Right hindlimb (tissue), 1 donor: Measurements from ENCODE around the gene FBLN2.

Source experiments
- DNase-seq: peaks from one replicate; pipeline ENCODE4 v3.0.0-alpha.2; 2018

Gene FBLN2

GRCh38 chr3:13652728-13653127, 103.8 kb downstream of the FBLN2 start:
- DNase-seq: no peak

GRCh38 chr3:13653631-13654279, 104.8 kb downstream of the FBLN2 start:
- no peak for DNase-seq

- no peak for DNase-seq
Measured at GRCh38 chr3:13654330-13655060, 105.6 kb downstream of the FBLN2 start.

- DNase-seq: peak; percentile 71
Measured at GRCh38 chr3:13655061-13655913, 106.4 kb downstream of the FBLN2 start.

DNA sequence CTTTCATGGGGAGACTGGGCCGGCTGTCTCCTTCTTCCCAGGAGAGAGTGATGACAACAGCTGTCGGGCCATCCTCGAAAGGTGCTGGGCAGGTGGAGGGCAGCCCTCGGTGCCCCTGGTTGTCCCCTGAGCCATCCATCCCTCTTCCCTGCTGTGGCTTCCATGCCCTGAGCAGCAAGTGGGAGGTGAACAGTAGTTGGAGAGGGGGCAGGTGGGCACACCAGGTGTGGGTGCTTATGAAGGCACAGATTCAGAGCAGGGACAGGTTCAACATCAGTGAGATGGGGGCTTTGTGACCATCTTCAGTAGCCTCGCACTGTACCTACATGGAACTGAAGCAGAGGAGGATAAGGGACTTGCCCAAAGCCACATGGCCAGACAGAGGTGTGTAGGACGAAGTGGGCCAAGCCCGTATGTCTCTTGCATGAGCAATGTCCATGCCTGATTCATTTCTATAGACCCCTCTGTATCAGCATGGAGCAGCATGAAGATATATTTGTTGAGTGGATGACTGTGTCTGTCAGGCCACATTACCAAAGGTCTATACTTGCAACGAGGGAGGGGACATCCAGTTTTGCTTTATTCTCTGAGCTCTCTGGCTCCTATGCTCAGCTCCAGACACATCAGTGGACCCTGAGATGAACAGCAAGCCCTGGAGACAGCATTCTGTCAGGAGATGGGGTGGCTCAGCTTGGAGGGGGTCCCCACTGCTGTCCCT, 107.8 kb downstream of the FBLN2 start:
- DNase-seq: no peak

GRCh38 chr3:13657660-13658435, 108.9 kb downstream of the FBLN2 start:
- DNase-seq: peak; percentile 42

GRCh38 chr3:13658681-13659080, 109.8 kb downstream of the FBLN2 start:
- DNase-seq: no peak

DNA sequence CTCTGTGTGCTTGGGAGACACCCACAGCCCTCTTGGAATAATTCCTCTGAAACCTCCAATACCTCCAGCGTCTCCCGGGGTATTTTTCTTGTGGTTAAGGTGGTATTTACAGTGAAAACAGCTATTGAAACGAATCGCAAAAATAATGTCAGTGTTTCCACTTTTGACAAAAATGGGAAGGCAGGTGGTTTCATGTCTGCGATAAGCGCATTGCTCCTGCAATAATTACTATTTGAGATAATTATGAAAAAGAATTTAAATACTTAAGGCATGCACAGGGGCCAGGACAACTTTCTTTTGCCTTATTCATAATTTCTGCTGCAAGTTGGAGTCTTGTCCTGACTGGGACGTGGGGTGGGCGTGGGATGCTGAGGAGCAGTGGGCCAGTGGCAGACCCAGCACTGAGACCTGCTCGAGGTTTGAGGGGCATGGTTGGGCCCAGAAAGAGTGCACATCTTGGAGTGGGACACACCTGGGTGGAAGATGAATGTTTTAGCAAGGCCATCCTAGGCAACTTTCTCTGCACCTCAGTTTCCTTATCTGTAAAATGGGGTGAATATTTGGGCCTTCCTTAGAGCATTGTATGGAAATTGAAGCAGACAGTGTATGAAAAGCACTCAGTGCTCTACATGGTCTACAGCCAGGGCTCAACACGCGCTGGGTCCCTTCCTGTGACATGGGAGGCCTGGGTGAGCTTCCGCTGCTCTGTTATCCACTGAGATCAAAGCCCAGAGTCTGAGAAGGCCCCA, 110.5 kb downstream of the FBLN2 start:
- no peak for DNase-seq

- no peak for DNase-seq
Measured at GRCh38 chr3:13660042-13660874, 111.3 kb downstream of the FBLN2 start.

GRCh38 chr3:13661121-13661520, 112.2 kb downstream of the FBLN2 start:
- no peak for DNase-seq

DNA sequence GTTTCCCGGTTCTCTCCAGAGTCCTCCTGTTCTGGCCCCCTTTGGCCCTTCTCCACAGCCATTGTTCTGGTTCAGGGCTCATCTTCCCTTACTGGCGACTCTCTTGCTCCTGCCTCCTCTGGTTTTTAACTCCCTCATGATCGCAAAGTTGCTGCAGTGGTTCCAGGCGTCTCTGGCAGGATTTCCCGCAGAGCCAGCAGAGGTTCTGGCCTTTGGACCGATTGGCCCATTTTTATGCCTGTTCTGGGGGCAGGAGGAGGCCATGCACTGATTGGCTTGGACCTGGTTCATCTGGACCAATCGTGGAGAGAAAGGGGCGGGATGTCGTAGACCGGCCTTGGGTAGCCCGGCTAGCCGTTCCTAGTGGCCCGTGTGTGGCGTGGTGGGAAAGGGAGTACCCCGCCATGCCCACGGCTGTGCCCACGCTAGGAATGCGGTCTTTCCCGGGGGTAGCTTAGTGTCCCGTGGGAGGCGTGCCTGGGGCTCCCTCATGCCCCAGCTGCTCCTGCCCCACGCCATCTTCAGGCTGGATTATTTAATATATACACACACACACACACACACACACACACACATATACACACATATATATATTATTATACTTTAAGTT, 113.4 kb downstream of the FBLN2 start:
- DNase-seq: no peak

GRCh38 chr3:13663781-13664535, 115.0 kb downstream of the FBLN2 start:
- no peak for DNase-seq

- DNase-seq: no peak
Measured at GRCh38 chr3:13665582-13666226, 116.8 kb downstream of the FBLN2 start.

DNA sequence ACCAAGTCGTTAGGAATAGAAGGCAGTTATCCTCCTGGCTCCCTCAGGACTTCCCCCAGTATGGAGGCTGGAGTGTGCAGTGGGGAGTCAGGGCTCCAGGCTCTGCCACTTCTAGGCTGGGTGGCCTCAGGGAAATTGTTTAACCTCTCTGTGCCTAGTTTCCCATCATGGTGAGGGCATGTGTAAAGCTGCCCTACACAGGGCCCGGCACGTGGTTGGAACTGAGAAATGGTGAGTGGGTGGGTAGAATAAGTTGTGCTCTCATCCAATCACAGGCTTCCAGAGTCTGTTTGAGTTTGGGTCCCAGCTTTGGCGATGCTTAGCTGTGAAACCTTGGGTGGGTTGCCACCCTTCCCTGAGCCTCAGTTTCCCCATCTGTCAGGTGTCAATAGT, 117.3 kb downstream of the FBLN2 start:
- DNase-seq: no peak

DNA sequence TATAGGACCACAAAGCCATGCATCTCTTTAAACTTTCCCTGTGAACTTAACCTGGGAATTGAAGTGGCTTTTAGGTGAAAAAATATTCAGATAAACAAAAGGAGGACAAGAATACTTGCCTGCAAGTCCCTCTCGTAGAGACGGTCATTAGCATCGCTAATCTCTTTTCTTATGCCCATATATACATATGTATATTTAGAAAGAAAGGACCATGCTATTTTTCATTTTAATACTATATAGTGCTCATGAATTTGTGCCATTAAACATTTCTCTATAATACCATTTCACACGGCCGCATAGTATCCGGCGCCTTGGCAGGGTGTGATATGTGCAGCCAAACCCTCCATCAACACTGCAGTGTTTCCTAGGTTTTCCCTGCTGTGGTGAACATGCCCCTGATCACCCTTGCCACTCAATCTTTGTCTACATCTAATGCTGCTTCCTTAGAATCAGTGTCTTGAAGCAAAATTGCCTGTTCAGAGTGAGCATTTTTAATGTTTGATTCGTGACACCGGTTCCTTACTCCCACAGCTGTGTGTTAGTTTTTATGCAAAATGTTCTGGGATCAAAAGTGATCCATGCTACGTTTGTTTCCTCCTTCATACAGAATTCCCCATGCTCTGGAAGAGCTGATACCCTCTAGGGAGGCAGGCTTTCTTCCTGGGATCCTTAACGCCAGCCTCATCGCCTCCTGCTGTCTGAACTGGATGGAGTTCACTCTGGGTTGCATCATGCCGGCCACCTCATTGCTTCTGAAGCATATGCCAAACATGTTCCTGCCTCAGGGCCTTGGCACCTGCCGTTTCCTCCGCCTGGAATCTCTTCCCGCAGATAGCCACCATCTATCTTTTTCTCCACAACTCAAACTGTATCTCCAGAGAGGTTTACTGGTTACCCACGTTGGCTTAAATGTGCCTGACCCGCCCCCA, 118.1 kb downstream of the FBLN2 start:
- no peak for DNase-seq

GRCh38 chr3:13668136-13668535, 119.2 kb downstream of the FBLN2 start:
- no peak for DNase-seq

GRCh38 chr3:13669457-13669856, 120.5 kb downstream of the FBLN2 start:
- no peak for DNase-seq

- no peak for DNase-seq
Measured at GRCh38 chr3:13670292-13670691, 121.4 kb downstream of the FBLN2 start.
